Colonic mucosa (tissue), 4 donors: Measurements from ENCODE around the gene POSTN. TPM values are rescaled to one million over a fixed set of nuclear protein-coding genes. Genes with fewer than 3 reads are reported as not detected.
"Not testable (repeated sequence)": the region's sequence is repeated elsewhere in the genome, so short reads cannot be mapped to it uniquely, and the experiment has no call there.

Experiments used
- DNase-seq: peaks from one replicate; pipeline ENCODE4 v3.0.0-alpha.2; 2020
- H3K27ac ChIP-seq: fragments of 200-600 bp; one replicate; pipeline ENCODE4 v1.8.0; 2021
- H3K27me3 ChIP-seq: fragments of 200-600 bp; one replicate; pipeline ENCODE4 v1.8.0; 2021
- H3K36me3 ChIP-seq: fragments of 200-600 bp; one replicate; pipeline ENCODE4 v1.8.0; 2021
- H3K4me1 ChIP-seq: fragments of 200-600 bp; one replicate; pipeline ENCODE4 v1.8.0; 2021; ENCODE audit warnings: mild to moderate bottlenecking
- H3K4me3 ChIP-seq: fragments of 200-600 bp; one replicate; pipeline ENCODE4 v1.8.0; 2021
- H3K9ac ChIP-seq, 2 donors: one replicate each; pipeline ENCODE4 v1.7.0; 2013; ENCODE audit warnings: control low read depth in 2 of 2, low read depth in 2 of 2, low read length in 2 of 2
- H3K9me3 ChIP-seq: fragments of 200-600 bp; one replicate; pipeline ENCODE4 v1.8.0; 2021
- intact Hi-C: fragments of 100-400 bp; cut with DNase I; formaldehyde crosslinking; loops from one replicate; pipeline ENCODE4 v1.14.1; 2022
- total RNA-seq, 2 donors: library from RNA; stranded (reverse); fragmentation: NEBNext Ultra II Directional in 1 of 2; extraction: Animal tissue kit (Norgen Biotek cat#: 25700) in 1 of 2; gene quantifications; one replicate each; pipeline ENCODE4 v1.2.1, GENCODE V29; 2021
- TF ChIP-seq, protein P1 (sequence below): fragments of 200-600 bp; IDR thresholded peaks from one replicate; pipeline ENCODE4 v1.8.0; 2022; ENCODE audit warnings: antibody characterized with exemption, mild to moderate bottlenecking
- donor health status: healthy.
- donor health status: DM: no; HTN: no; CAD: no.
- donor health status: DM: no; HTN: no; CAD: no.

POSTN gene
- total RNA-seq, 2 donors from 2014 or later, result 20.6 to 40.3 TPM

DNA sequence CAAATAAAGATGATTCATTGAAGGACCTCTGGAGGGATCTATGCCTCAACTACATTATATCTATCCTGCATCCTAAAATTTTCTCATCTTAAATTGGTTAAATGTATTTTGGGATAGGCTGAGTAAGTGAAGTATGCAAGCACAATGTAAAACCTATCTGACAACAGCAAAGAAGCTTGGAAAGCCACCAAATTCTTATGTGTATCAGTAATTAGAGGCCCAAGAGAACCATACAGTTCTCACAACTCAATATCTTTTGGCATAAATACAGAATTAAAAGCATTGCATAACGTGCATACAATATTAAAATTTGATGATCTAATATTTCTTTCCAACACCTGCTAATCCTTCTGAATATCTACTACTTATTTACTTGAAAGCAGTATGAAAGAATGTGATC is 13.0 kb downstream of the POSTN start:
- Histone ChIP-seq H3K27me3 (no peaks in the 10 kb centered on the region), H3K27ac (no peak overlapping the region), H3K9me3 (no peaks in the 10 kb centered on the region), H3K9ac (no peak overlapping the region), H3K4me1 (no peaks in the 10 kb centered on the region), H3K36me3 (no peaks in the 10 kb centered on the region), H3K4me3 (no peak overlapping the region)
- TF ChIP-seq, protein P1, sequence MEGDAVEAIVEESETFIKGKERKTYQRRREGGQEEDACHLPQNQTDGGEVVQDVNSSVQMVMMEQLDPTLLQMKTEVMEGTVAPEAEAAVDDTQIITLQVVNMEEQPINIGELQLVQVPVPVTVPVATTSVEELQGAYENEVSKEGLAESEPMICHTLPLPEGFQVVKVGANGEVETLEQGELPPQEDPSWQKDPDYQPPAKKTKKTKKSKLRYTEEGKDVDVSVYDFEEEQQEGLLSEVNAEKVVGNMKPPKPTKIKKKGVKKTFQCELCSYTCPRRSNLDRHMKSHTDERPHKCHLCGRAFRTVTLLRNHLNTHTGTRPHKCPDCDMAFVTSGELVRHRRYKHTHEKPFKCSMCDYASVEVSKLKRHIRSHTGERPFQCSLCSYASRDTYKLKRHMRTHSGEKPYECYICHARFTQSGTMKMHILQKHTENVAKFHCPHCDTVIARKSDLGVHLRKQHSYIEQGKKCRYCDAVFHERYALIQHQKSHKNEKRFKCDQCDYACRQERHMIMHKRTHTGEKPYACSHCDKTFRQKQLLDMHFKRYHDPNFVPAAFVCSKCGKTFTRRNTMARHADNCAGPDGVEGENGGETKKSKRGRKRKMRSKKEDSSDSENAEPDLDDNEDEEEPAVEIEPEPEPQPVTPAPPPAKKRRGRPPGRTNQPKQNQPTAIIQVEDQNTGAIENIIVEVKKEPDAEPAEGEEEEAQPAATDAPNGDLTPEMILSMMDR, result no peak
- intact Hi-C loops, result no loop called here
- DNase-seq, result no peak

DNA sequence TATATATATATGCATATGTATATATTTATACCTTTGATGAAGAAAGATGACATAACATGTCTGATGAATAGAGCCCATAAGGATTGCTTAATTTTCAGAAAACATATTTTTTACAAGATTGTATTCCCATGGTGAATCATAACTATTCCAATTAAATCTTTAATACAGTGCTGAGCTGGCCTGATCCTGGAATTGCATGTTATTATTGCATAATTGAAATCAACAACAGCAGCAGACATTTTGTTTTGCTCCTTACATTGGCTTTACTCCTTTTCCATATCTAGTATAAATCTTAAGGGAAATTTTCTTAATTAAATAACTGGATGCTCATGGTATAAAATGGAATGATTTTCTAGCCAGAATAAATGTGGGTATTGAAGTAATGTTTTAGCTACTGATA is 22.0 kb downstream of the POSTN start:
- H3K4me1 ChIP-seq, result no peaks in the 10 kb centered on the region
- no peak overlapping the region for H3K27ac ChIP-seq
- TF ChIP-seq, protein P1, result no peak
- no peak overlapping the region for H3K9ac ChIP-seq
- no peak overlapping the region for H3K4me3 ChIP-seq
- H3K27me3 ChIP-seq, result no peaks in the 10 kb centered on the region
- H3K36me3 ChIP-seq, result no peaks in the 10 kb centered on the region
- no peaks in the 10 kb centered on the region for H3K9me3 ChIP-seq
- DNase-seq, result no peak
- intact Hi-C loops, result no loop called here

DNA sequence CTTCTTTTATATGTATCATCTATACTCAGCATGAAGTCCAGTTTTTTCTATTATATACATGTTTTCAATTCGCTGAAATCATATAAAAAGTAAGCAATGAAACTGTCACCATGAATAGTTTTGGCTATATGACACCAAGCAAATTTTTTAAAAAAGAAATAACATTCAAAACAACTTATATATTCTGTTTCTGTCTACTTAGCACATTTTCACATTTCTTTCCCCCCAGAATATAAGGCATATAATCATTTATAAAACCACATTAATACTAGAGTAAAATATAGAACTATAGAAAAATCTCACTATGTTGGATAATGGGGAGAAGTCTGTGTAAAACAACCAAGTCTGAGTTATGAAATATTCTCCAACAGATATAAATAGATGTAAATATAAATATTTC is 33.1 kb downstream of the POSTN start:
- no peaks in the 10 kb centered on the region for H3K27me3 ChIP-seq
- TF ChIP-seq, protein P1, result no peak
- H3K27ac ChIP-seq, result no peak overlapping the region
- H3K4me3 ChIP-seq, result no peak overlapping the region
- no peaks in the 10 kb centered on the region for H3K9me3 ChIP-seq
- no peaks in the 10 kb centered on the region for H3K4me1 ChIP-seq
- intact Hi-C loops, result no loop called here
- no peaks in the 10 kb centered on the region for H3K36me3 ChIP-seq
- H3K9ac ChIP-seq, result no peak overlapping the region
- no peak for DNase-seq

DNA sequence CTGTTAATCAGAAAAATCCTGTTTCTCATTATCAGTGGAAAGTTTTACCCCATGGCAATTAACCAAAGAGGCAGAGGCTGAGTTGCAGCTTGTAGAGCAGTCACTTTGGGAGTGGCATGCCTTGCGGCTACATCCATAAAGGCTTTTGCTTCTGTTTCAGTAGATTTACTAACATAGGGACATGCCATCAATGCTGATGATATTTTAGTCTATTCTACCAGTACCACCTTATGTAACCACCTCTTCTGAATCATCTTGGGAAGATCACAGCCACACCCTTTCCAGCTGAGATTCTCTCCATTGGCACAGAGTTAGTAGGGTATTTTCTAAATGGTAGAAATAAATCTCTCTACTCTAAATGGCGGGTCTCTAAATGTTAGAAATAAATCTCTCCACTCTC is 37.5 kb downstream of the POSTN start:
- intact Hi-C loops, result no loop called here
- H3K27me3 ChIP-seq, result no peaks in the 10 kb centered on the region
- no peak overlapping the region for H3K4me3 ChIP-seq
- no peak overlapping the region for H3K9ac ChIP-seq
- TF ChIP-seq, protein P1, result no peak
- no peaks in the 10 kb centered on the region for H3K4me1 ChIP-seq
- no peak for DNase-seq
- no peaks in the 10 kb centered on the region for H3K9me3 ChIP-seq
- no peaks in the 10 kb centered on the region for H3K36me3 ChIP-seq
- H3K27ac ChIP-seq, result no peak overlapping the region

DNA sequence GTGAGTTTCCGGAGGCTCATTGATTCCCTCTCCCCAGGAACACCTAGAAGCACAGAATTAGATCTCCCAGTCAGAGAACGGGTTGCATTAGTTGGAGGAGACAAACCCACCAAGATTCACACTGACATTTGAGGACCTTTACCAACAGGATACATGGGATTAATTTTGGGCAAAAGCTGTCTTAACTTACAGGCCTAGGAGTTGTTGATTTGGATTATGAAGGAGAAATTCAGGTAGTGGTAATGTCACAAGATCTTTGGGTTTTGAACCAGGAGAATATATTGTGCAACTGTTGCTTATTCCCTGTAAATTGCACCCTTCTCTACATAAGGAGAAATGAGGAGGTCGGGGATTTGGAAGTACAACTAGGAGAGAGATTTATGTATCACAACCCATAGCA is 38.0 kb downstream of the POSTN start:
- intact Hi-C loops, result no loop called here

DNA sequence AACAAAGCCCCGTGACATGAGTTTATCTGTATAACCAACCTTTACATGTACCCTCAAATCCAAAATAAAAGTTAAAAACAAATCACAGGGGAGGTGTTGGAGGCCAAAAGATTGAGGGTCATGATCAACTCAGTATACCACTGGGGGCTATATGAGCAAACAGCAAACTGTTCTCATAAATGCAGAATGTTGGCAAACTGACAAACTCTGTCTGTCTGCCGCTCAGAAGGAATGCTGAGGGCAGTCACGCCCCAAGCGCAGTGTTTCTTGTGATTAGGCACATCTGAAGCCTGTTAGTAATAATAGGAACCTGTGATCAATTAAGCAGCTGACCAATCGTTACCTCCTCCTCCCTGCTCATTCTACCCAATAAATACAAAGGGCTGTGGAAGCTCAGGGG is 39.8 kb downstream of the POSTN start:
- H3K9me3 ChIP-seq, H3K27ac ChIP-seq, intact Hi-C loops, H3K4me3 ChIP-seq, H3K27me3 ChIP-seq, DNase-seq, H3K9ac ChIP-seq, H3K36me3 ChIP-seq, H3K4me1 ChIP-seq: not testable (repeated sequence)

More for the DNA sequence above, 38.0 kb downstream of the POSTN start:
- Histone ChIP-seq H3K4me1 (no peaks in the 10 kb centered on the region), H3K9me3 (no peaks in the 10 kb centered on the region), H3K36me3 (no peaks in the 10 kb centered on the region), H3K9ac (no peak overlapping the region), H3K27me3 (no peaks in the 10 kb centered on the region), H3K27ac (no peak overlapping the region), H3K4me3 (no peak overlapping the region)
- no peak for DNase-seq
- TF ChIP-seq, protein P1, result no peak
